ENCODE data around the gene STARD4.

STARD4 gene, protein sequence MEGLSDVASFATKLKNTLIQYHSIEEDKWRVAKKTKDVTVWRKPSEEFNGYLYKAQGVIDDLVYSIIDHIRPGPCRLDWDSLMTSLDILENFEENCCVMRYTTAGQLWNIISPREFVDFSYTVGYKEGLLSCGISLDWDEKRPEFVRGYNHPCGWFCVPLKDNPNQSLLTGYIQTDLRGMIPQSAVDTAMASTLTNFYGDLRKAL

GRCh38 chr5:111512375-111513130 lies at the start of gene STARD4:
Gene STARD4, minus strand, starts transcription at chr5:111512535. Its CDS starts 5,102 bp downstream, at chr5:111507433.
- in situ Hi-C loops (cut with MboI; ENCODE audit: low sequenced_read_pairs) = no loop called here

DNA sequence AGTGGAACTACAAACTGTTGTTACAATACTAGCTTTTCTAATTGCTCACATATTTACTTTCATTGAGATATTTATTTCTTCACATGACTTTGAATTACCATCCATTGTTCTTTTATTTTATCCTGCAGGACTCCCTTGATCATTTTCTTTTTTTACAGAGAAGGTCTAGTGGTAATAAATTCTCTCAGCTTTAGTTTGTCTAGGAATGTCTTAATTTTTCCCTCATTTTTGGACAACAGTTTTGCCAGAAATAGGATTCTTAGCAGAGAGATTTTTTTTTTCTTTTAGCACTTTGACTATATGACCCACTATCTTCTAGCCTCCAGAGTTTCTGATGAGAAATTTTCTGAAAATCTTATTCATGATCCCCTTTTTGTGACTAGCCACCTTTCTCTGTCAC lies 47.3 kb upstream of the STARD4 start:
- in situ Hi-C loops (cut with MboI; ENCODE audit: low sequenced_read_pairs) = no loop called here

DNA sequence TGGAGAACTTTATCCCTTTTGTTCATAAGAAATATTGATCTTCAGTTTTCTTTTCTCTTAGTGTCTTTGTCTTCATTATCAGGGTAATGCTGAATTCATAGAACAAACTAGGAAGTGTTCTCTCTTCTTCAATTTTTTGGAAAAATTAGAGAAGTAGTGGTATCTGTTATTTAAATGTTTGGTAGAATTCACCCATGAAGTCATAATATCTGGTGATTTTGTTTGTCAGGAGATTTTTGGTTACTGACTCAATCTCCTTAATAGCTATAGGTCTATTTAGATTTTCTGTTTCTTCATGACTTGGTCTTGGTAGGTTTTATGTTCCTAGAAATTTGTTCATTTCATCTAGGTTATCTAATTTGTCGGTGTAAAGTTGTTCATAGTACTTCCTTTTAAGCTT lies 45.4 kb upstream of the STARD4 start:
- in situ Hi-C loops (cut with MboI; ENCODE audit: low sequenced_read_pairs) = no loop called here

- in situ Hi-C loops (cut with MboI; ENCODE audit: low sequenced_read_pairs) = no loop called here
These were observed 44.8 kb upstream of the STARD4 start for GRCh38 chr5:111557111-111557510.

DNA sequence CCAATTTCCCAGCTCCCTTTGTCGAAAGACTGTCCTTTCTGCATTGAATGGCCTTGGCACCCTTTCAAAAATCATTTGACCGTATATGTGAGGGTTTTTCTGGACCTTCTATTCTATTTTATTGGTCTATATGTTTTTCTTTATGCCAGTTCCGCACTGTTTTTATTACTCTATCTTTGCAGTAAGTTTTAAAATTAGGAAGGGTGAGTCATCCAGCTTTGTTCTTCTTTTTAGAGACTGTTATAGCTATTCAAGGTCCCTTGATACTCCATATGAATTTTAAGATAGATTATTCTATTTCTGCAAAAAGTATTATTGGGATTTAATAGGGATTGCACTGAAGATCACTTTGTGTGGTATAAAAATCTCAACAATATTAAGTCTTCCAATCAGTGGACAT lies 44.2 kb upstream of the STARD4 start:
- in situ Hi-C loops (cut with MboI; ENCODE audit: low sequenced_read_pairs) = no loop called here

DNA sequence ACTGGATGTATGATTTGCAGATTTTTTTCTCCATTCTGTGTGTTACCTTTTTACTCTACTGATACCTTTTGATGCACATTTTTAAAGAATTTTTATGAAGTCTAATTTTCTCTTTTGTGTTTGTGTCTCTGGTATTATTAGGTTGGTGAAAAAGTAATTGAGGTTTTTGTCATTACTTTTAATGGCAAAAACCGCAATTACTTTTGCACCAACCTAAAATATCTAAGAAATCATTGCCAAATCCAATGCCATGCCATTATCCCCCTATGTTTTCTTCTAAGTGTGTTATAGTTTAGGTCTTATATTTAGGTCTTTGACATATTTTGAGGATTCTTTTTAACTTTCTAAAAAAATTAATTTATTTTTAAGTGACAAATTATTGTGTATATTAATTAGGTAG lies 43.4 kb upstream of the STARD4 start:
- in situ Hi-C loops (cut with MboI; ENCODE audit: low sequenced_read_pairs) = no loop called here

- in situ Hi-C loops (cut with MboI; ENCODE audit: low sequenced_read_pairs) = no loop called here
These were observed 41.5 kb upstream of the STARD4 start for GRCh38 chr5:111553868-111554267.

DNA sequence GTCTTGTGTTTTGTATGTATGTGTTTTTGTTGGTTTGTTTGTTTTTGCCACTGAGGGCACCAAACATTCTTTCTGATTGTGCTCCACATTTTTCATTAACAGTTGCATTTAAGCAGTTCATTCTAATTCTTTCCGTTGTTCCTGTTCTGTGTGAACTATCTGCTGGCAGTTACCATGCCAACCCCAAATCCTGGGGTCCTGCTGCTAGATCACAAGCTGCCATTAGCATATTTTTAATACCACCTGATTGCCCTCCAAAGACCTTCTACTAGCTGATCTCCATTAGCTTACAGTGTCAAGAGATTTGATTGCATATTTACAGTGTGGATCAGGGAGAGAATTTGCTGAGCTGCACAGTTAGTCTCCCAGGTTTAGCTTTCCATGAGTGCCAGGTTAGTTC lies 40.6 kb upstream of the STARD4 start:
- in situ Hi-C loops (cut with MboI; ENCODE audit: low sequenced_read_pairs) = no loop called here

DNA sequence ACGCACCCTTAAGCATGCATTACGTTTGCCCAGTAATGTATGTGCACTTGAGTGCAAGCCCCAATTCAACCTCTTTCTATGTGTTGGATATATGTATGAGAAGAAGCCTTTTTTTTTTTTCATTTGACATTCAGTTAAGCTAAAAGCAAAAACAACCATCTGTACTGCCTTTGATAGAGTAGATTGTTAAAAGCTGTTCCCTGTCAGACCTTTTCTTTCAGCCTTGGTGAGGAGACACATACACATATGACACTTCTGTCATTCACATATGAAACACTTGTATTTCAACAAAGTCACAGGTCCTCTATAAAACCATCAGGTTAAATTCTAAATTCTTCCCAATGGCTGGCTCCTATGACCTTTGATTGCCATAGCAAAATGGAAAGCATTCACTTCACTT lies 40.2 kb upstream of the STARD4 start:
- in situ Hi-C loops (cut with MboI; ENCODE audit: low sequenced_read_pairs) = no loop called here

- in situ Hi-C loops (cut with MboI; ENCODE audit: low sequenced_read_pairs) = no loop called here
These were observed 39.4 kb upstream of the STARD4 start for GRCh38 chr5:111551569-111552275.

DNA sequence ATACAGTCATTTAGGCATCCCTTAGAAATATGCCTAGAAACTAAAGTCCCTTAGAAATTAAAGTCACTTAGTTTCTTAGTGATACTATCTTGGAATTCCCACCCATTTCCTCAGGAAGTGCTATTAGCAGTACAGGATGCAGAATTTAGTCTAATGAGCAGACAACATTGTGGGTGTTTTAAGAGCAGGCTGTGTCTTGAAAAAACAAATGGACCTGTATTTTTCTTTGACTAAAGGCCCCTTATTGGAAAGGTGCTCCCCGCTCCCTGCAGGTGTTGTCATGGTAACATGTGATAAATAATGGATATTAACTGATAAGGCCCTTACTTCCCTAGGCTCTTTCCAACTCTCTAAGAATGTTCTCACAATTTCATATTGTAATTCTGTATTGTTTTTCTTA lies 38.8 kb upstream of the STARD4 start:
- in situ Hi-C loops (cut with MboI; ENCODE audit: low sequenced_read_pairs) = no loop called here

- in situ Hi-C loops (cut with MboI; ENCODE audit: low sequenced_read_pairs) = no loop called here
These were observed 38.1 kb upstream of the STARD4 start for GRCh38 chr5:111550282-111551020.

DNA sequence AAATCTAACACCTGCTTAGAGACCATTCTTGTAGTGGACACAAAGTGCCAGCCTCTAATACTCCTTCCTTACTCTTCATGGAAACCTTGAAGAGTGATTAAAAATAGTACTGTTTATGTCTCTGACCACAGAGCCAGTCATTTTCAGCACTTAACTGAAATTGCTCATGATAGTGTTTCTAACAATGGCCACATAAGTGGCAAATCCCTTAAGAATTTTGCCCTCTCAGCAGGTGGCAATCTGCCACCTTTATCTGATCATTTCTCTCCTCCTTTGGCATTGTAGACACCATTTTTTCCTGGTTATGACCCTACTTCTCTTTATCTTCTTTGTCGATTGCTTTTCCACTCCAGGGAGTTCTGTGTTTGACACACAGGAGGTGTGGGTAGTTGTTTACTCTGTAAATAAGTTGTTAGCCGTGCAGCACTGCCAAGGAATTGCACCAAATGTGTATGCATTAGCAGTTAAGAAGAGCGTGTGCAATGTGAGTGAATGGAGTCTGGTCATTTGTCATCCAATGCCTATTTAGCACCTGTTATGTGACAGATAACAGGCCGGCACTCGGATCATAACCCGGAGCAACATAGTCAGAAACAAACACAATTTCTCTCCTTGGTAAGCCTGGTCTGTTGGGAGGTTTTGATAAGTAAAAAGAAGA lies 36.8 kb upstream of the STARD4 start:
- in situ Hi-C loops (cut with MboI; ENCODE audit: low sequenced_read_pairs) = loop anchor here (10.0 kb wide), 1 partner anchor 596 kb away; no protein-coding TSS in a partner anchor

DNA sequence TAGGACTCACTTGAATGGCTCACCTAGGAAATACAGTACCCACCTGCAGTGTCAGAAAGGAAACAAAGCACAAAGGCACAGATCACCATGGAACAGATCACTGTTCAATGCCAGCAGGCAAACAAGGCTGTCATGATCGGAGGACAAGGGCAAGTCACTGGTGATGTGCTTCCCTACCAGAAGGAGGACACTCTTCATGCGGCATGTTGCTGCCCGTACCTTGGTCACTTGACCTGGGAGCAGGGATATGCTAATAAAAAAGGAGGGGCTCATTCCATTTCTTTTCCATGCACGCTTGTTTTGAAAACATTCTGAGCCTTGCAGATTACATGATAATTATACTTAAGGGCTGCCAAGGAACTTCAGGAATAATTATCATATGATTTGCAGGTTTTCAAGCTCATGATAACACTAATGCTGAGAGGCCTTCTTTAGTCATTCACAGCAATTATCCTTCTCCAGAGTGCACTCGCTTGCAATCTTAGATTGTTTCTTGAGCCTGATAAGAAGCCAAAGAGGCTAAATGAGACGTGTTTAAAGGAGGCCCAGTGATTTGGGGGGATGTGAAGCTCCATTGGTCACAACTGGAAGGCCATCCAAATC lies 36.1 kb upstream of the STARD4 start:
- in situ Hi-C loops (cut with MboI; ENCODE audit: low sequenced_read_pairs) = loop anchor here (10.0 kb wide), 1 partner anchor 596 kb away; no protein-coding TSS in a partner anchor

- in situ Hi-C loops (cut with MboI; ENCODE audit: low sequenced_read_pairs) = loop anchor here (10.0 kb wide), 1 partner anchor 600 kb away; no protein-coding TSS in a partner anchor
These were observed 32.7 kb upstream of the STARD4 start for GRCh38 chr5:111545031-111545430.

- in situ Hi-C loops (cut with MboI; ENCODE audit: low sequenced_read_pairs) = no loop called here
These were observed 25.0 kb upstream of the STARD4 start for GRCh38 chr5:111537141-111538024.

- in situ Hi-C loops (cut with MboI; ENCODE audit: low sequenced_read_pairs) = no loop called here
These were observed 23.7 kb upstream of the STARD4 start for GRCh38 chr5:111535879-111536549.

DNA sequence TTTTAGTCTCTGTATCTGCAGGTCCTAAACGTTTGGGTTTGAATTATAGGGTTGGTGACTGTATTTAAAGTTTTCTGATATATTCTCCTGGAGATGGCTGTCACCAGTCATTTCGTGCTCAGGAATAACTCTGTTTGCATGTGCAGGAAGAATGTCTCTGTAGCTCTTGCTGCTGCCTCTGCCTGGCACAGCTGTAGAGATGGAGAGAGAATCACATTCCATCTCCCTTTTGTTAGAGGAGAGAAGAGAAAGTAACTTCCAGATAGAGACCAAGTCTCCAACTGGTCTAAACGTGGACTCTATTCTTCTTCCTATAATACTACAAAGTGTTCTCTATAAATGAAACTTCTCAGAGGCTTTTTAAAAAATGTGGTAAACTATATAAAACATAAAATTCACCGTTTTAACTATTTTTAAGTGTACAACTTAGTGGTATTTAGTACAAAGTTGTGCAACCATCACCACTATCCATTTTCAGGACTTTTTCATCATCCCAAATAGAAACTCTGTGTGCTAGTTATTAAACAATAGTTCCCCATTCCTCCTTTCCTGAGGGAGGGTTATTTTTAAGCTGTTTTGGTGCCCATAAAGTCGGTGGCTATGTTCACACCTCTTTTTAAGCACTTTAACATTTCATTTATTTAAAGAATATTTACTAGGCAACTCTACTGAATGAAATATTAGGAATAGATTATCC lies 20.7 kb upstream of the STARD4 start:
- in situ Hi-C loops (cut with MboI; ENCODE audit: low sequenced_read_pairs) = no loop called here

All from HL-60/S4 (cell line).